Esophagus muscularis mucosa (tissue), 4 donors: Measurements from ENCODE around the gene CLCNKB.

Experiments
- CTCF ChIP-seq, 3 experiments: fragments of 200-600 bp in 2 of 3; fragments of 450-650 bp in 1 of 3; sonication (generic) in 2 of 3; IDR thresholded peaks; one replicate each; pipeline ENCODE4 v1.5.1; 2017 to 2019; ENCODE audit warnings: antibody characterized with exemption in 3 of 3, mild to moderate bottlenecking in 2 of 3, moderate library complexity in 1 of 3
- EP300 ChIP-seq: sonication (generic); formaldehyde crosslinking; IDR thresholded peaks from one replicate; pipeline ENCODE4 v1.6.1; 2017; ENCODE audit warnings: antibody characterized with exemption
- POLR2A ChIP-seq: fragments of 450-650 bp; IDR thresholded peaks from one replicate; pipeline ENCODE4 v1.6.1; 2017; ENCODE audit warnings: antibody characterized with exemption, moderate library complexity, mild to moderate bottlenecking, low read depth
- POLR2AphosphoS5 ChIP-seq, 2 donors: sonication (generic); formaldehyde crosslinking; IDR thresholded peaks; one replicate each; pipeline ENCODE4 v1.6.1; 2017; ENCODE audit warnings: antibody characterized with exemption in 2 of 2

GRCh38 chr1:16063226-16063829 is 19.7 kb downstream of the CLCNKB start:
- no peak for TF ChIP-seq CTCF (IDR thresholded peaks at IDR 0.05)
- TF ChIP-seq EP300, result no peak
- TF ChIP-seq POLR2A, result no peak
- TF ChIP-seq POLR2AphosphoS5 (IDR thresholded peaks at IDR 0.05), result no peak
